IPS-NIHi7 (cell line): ENCODE data around the gene PQBP1.
A peak's percentile ranks its signal among the peaks of the same experiment; 100 is the strongest.

ENCODE experiments used
- DNase-seq: peaks from one replicate; pipeline ENCODE4 v3.0.0; 2012; ENCODE audit warnings: mixed read lengths; ENCODE audit errors: extremely low spot score

PQBP1 gene

GRCh38 chrX:48920718-48921104 is 23.0 kb downstream of the PQBP1 start:
- DNase-seq = no peak

GRCh38 chrX:48923771-48924170 is 26.0 kb downstream of the PQBP1 start:
- no peak for DNase-seq

GRCh38 chrX:48924270-48924669 is 26.5 kb downstream of the PQBP1 start:
- DNase-seq = no peak

GRCh38 chrX:48927123-48927522 is 29.4 kb downstream of the PQBP1 start:
- DNase-seq = peak; percentile 34

- DNase-seq = no peak
Measured at GRCh38 chrX:48927736-48928382, 30.1 kb downstream of the PQBP1 start.

GRCh38 chrX:48933757-48934156 is 36.0 kb downstream of the PQBP1 start:
- DNase-seq = no peak

GRCh38 chrX:48934581-48935300 is 37.0 kb downstream of the PQBP1 start:
- DNase-seq = no peak

- no peak for DNase-seq
Measured at GRCh38 chrX:48935301-48935670, 37.6 kb downstream of the PQBP1 start.

GRCh38 chrX:48936429-48937053 is 38.8 kb downstream of the PQBP1 start:
- no peak for DNase-seq

- peak; percentile 35 for DNase-seq
Measured at GRCh38 chrX:48937054-48937907, 39.6 kb downstream of the PQBP1 start.

GRCh38 chrX:48938721-48939425 is 41.1 kb downstream of the PQBP1 start:
- no peak for DNase-seq

- no peak for DNase-seq
Measured at GRCh38 chrX:48939524-48940228, 41.9 kb downstream of the PQBP1 start.

GRCh38 chrX:48940404-48940955 is 42.8 kb downstream of the PQBP1 start:
- no peak for DNase-seq

- no peak for DNase-seq
Measured at GRCh38 chrX:48942895-48943294, 45.2 kb downstream of the PQBP1 start.

GRCh38 chrX:48945517-48946348 is 48.0 kb downstream of the PQBP1 start:
- peak; percentile 65 for DNase-seq

- DNase-seq = no peak
Measured at GRCh38 chrX:48948589-48948988, 50.9 kb downstream of the PQBP1 start.
